Upper lobe of left lung (tissue), 6 donors: ENCODE measurements around the gene RAB30. TPM values are rescaled to one million over a fixed set of nuclear protein-coding genes. Genes with fewer than 3 reads are reported as not detected.

Experiments
- ATAC-seq, 2 donors: fragments of 200-7000 bp; cut with Tn5 transposase; one replicate each; pipeline ENCODE4 v1.9.1; 2022; ENCODE audit warnings: mild to moderate bottlenecking in 2 of 2, moderate library complexity in 2 of 2; ENCODE audit not compliant: low FRiP score in 2 of 2
- DNase-seq, 2 donors: peaks; one replicate each; pipeline ENCODE4 v3.0.0-alpha.2; 2019 to 2020
- H3K27ac ChIP-seq, 4 donors: fragments of 200-600 bp; sonication (generic); one replicate each; pipeline ENCODE4 v1.5.1; 2016 to 2019
- H3K27me3 ChIP-seq, 4 donors: fragments of 200-600 bp; sonication (generic); one replicate each; pipeline ENCODE4 v1.5.1; 2017 to 2019
- H3K36me3 ChIP-seq, 4 donors: fragments of 200-600 bp; sonication (generic); one replicate each; pipeline ENCODE4 v1.5.1; 2016 to 2019
- H3K4me1 ChIP-seq, 4 donors: fragments of 200-600 bp; sonication (generic); one replicate each; pipeline ENCODE4 v1.5.1; 2018 to 2019
- H3K4me3 ChIP-seq, 4 donors: fragments of 200-600 bp; sonication (generic); one replicate each; pipeline ENCODE4 v1.5.1; 2017 to 2019; ENCODE audit warnings: mild to moderate bottlenecking in 2 of 4, moderate library complexity in 1 of 4
- H3K9me3 ChIP-seq, 4 donors: fragments of 200-600 bp; sonication (generic); one replicate each; pipeline ENCODE4 v1.5.1; 2018 to 2019
- CTCF ChIP-seq, 6 experiments: fragments of 450-650 bp in 4 of 6; fragments of 200-600 bp in 2 of 6; sonication (generic) in 2 of 6; IDR thresholded peaks; one replicate each; pipeline ENCODE4 v1.5.1; 2016 to 2019; ENCODE audit warnings: antibody characterized with exemption in 6 of 6
- EP300 ChIP-seq, 4 donors: sonication (generic); formaldehyde crosslinking; IDR thresholded peaks; one replicate each; pipeline ENCODE4 v1.5.1; 2017; ENCODE audit warnings: antibody characterized with exemption in 4 of 4, control low read depth in 2 of 4
- POLR2A ChIP-seq, 4 donors: fragments of 450-650 bp; IDR thresholded peaks; one replicate each; pipeline ENCODE4 v1.5.1; 2016 to 2017; ENCODE audit warnings: antibody characterized with exemption in 4 of 4, mild to moderate bottlenecking in 2 of 4
- POLR2AphosphoS5 ChIP-seq, 2 donors: sonication (generic); formaldehyde crosslinking; IDR thresholded peaks; one replicate each; pipeline ENCODE4 v1.5.1; 2017; ENCODE audit warnings: antibody characterized with exemption in 2 of 2
- WGBS, 2 donors: methylation state at CpG; one replicate each; pipeline ENCODE4 v1.1.5; 2017 to 2018; 5-methylcytosine and 5-hydroxymethylcytosine counted together
- total RNA-seq, 6 donors: library from RNA; depleted of rRNA in 4 of 6; stranded (reverse); fragments of >200 nt in 4 of 6; gene quantifications; one replicate each; pipeline versions ENCODE4 v1.1.0 to v1.2.1, GENCODE V29; 2016 to 2021
- donor health status: DM: no; HTN: no; CAD: no; lungs with moderate emphysema.
- donor health status: DM: no; HTN: yes; CAD: no; lungs with severe emphysema.

Gene RAB30
- total RNA-seq, 6 donors from 2014 or later: 2.7 to 19.3 (median 9.6) TPM

GRCh38 chr11:83002522-83002921 is 69.2 kb downstream of the RAB30 start:
- no peak overlapping the region for H3K4me3 ChIP-seq
- WGBS, 2 donors: 93 to 97% methylated on average over 3 of the region's 3 CpGs
- peaks cover 6 to 16% (median 10%) of the 10 kb centered on the region in 4 donors for H3K4me1 ChIP-seq
- H3K27me3 ChIP-seq: no peaks in the 10 kb centered on the region
- H3K9me3 ChIP-seq: no peaks in the 10 kb centered on the region
- ATAC-seq (no peak), DNase-seq (no peak)
- TF ChIP-seq EP300 (IDR thresholded peaks at IDR 0.05): no peak
- TF ChIP-seq POLR2AphosphoS5 (IDR thresholded peaks at IDR 0.05): no peak
- TF ChIP-seq POLR2A (IDR thresholded peaks at IDR 0.05): no peak
- no peak for TF ChIP-seq CTCF (IDR thresholded peaks at IDR 0.05)
- H3K27ac ChIP-seq: peak overlapping the region in 2 of 4 donors; percentile 25 to 28
- H3K36me3 ChIP-seq: no peaks in the 10 kb centered on the region

GRCh38 chr11:83002053-83002452 is 69.6 kb downstream of the RAB30 start:
- ATAC-seq: peak in 1 of 2 donors; percentile 77
- H3K9me3 ChIP-seq: no peaks in the 10 kb centered on the region
- TF ChIP-seq EP300 (IDR thresholded peaks at IDR 0.05): no peak
- TF ChIP-seq CTCF (IDR thresholded peaks at IDR 0.05): no peak
- no peak for TF ChIP-seq POLR2A (IDR thresholded peaks at IDR 0.05)
- TF ChIP-seq POLR2AphosphoS5 (IDR thresholded peaks at IDR 0.05): peak in 1 of 2 donors; percentile 20
- peak overlapping the region in 1 of 4 donors; percentile 6 for H3K27ac ChIP-seq
- WGBS, 2 donors: 54 to 63% methylated on average over 3 of the region's 3 CpGs
- no peak overlapping the region for H3K4me3 ChIP-seq
- H3K36me3 ChIP-seq: no peaks in the 10 kb centered on the region
- H3K27me3 ChIP-seq: no peaks in the 10 kb centered on the region
- DNase-seq: no peak
- H3K4me1 ChIP-seq: peaks cover 4 to 11% (median 7%) of the 10 kb centered on the region in 4 donors

GRCh38 chr11:83000381-83000780 is 71.3 kb downstream of the RAB30 start:
- DNase-seq (no peak), ATAC-seq (no peak)
- H3K27me3 ChIP-seq: no peaks in the 10 kb centered on the region
- H3K27ac ChIP-seq: no peak overlapping the region
- H3K4me1 ChIP-seq: peaks cover 0 to 8% (median 2%) of the 10 kb centered on the region in 4 donors
- no peaks in the 10 kb centered on the region for H3K9me3 ChIP-seq
- H3K4me3 ChIP-seq: no peak overlapping the region
- no peaks in the 10 kb centered on the region for H3K36me3 ChIP-seq
- TF ChIP-seq POLR2AphosphoS5 (IDR thresholded peaks at IDR 0.05) (no peak), CTCF (IDR thresholded peaks at IDR 0.05) (no peak), POLR2A (IDR thresholded peaks at IDR 0.05) (no peak), EP300 (IDR thresholded peaks at IDR 0.05) (no peak)
- 85 to 90% methylated on average over 6 of the region's 6 CpGs for WGBS, 2 donors

- no peak overlapping the region for H3K4me3 ChIP-seq
- no peak overlapping the region for H3K27ac ChIP-seq
- H3K36me3 ChIP-seq: no peaks in the 10 kb centered on the region
- peaks cover 0 to 8% (median 5%) of the 10 kb centered on the region in 4 donors for H3K4me1 ChIP-seq
- H3K27me3 ChIP-seq: no peaks in the 10 kb centered on the region
- no peak for ATAC-seq
- H3K9me3 ChIP-seq: no peaks in the 10 kb centered on the region
- no peak for DNase-seq
- TF ChIP-seq POLR2A (IDR thresholded peaks at IDR 0.05): no peak
- no peak for TF ChIP-seq CTCF (IDR thresholded peaks at IDR 0.05)
Measured at GRCh38 chr11:82999232-82999631, 72.5 kb downstream of the RAB30 start.

- H3K4me3 ChIP-seq: no peak overlapping the region
- H3K4me1 ChIP-seq: peaks cover 0 to 10% (median 6%) of the 10 kb centered on the region in 4 donors
- H3K27me3 ChIP-seq: no peaks in the 10 kb centered on the region
- no peaks in the 10 kb centered on the region for H3K36me3 ChIP-seq
- ATAC-seq (no peak), DNase-seq (no peak)
- no peaks in the 10 kb centered on the region for H3K9me3 ChIP-seq
- H3K27ac ChIP-seq: no peak overlapping the region
- TF ChIP-seq POLR2A (IDR thresholded peaks at IDR 0.05) (no peak), CTCF (IDR thresholded peaks at IDR 0.05) (no peak), EP300 (IDR thresholded peaks at IDR 0.05) (no peak), POLR2AphosphoS5 (IDR thresholded peaks at IDR 0.05) (no peak)
- WGBS, 2 donors: 82 to 87% methylated on average over 2 of the region's 2 CpGs
Measured at GRCh38 chr11:82998697-82999096, 73.0 kb downstream of the RAB30 start.
